T-helper 1 cell treated with Interleukin-12 subunit alpha and Interleukin-12 subunit beta and Interleukin-4 antibody, amounts not matched to agents 30 μg/mL and 1 μg/mL, for 36 hours (primary cell): ENCODE data around the gene KMT2D.
A peak's percentile ranks its signal among the peaks of the same experiment; 100 is the strongest.

Experiments
- H3K27ac Mint-ChIP-seq: one replicate; pipeline ENCODE4 v1.8.0; 2021; ENCODE audit warnings: mild to moderate bottlenecking, mixed read lengths
- H3K27me3 Mint-ChIP-seq: one replicate; pipeline ENCODE4 v1.8.0; 2021; ENCODE audit warnings: low read depth, mixed read lengths
- H3K36me3 Mint-ChIP-seq: one replicate; pipeline ENCODE4 v1.8.0; 2021; ENCODE audit warnings: low read depth, mixed read lengths
- H3K4me1 Mint-ChIP-seq: one replicate; pipeline ENCODE4 v1.8.0; 2021; ENCODE audit warnings: low read depth, mixed read lengths
- H3K4me3 Mint-ChIP-seq: one replicate; pipeline ENCODE4 v1.8.0; 2021; ENCODE audit warnings: mild to moderate bottlenecking, moderate library complexity, mixed read lengths
- H3K9me3 Mint-ChIP-seq: one replicate; pipeline ENCODE4 v1.8.0; 2021; ENCODE audit warnings: mixed read lengths

KMT2D gene, protein sequence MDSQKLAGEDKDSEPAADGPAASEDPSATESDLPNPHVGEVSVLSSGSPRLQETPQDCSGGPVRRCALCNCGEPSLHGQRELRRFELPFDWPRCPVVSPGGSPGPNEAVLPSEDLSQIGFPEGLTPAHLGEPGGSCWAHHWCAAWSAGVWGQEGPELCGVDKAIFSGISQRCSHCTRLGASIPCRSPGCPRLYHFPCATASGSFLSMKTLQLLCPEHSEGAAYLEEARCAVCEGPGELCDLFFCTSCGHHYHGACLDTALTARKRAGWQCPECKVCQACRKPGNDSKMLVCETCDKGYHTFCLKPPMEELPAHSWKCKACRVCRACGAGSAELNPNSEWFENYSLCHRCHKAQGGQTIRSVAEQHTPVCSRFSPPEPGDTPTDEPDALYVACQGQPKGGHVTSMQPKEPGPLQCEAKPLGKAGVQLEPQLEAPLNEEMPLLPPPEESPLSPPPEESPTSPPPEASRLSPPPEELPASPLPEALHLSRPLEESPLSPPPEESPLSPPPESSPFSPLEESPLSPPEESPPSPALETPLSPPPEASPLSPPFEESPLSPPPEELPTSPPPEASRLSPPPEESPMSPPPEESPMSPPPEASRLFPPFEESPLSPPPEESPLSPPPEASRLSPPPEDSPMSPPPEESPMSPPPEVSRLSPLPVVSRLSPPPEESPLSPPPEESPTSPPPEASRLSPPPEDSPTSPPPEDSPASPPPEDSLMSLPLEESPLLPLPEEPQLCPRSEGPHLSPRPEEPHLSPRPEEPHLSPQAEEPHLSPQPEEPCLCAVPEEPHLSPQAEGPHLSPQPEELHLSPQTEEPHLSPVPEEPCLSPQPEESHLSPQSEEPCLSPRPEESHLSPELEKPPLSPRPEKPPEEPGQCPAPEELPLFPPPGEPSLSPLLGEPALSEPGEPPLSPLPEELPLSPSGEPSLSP (N-terminal part only)

DNA sequence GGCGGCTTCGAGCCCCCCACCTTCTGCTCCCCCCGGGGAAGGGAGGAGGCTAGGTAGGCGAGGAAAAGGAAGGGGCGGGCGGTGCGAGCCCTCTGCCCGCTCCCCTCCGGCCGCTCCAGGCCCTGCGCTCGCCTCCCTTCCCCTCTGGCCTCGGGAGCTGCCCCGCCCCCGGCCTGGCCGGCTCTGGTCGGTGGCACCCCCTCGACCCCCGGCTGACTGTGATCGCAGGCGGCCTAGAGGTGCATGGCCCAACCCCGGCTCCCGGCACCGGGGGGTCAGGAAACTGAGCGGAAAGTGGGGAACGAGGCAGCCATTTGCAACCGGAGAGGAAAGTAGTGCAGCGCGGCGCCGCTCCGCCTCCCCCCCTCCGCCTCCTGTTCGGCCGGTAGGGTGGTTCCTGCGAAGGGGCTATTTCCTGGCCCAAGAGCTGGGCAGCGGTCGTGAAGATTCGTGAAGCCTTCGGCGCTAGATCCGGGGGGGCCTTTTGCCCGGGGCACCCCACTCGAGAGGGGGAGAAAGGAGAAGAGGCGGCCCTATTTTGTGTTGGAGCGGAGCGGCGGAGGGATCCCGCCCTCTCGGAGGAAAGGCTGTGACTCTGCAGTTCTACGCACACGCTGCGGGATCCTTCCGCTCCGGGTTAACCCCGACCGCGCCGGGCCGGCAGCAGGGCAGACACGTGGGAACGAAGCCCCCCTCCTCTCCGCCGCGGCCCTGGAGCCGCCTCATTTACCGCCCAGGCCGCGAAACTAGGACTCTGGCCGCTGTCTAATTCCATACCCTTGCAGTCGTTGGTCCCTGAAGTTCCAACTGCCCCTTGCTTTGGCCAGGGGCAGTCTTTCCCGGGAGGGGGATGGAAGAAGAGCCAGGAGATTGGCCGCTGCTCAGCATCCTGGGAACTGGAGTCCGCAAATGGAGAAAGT, at the start of gene KMT2D:
Gene KMT2D (minus strand): TSS at position 558 of the 920 bp plus-strand sequence. CDS start 5,470 bp downstream, outside the sequence.
- H3K27ac Mint-ChIP-seq: peak within 1 kb of the TSS; percentile 96
- no peaks in the 10 kb centered on the region for H3K27me3 Mint-ChIP-seq
- H3K4me3 Mint-ChIP-seq: peak within 1 kb of the TSS; percentile 89
- peaks cover 44% of the 10 kb centered on the region for H3K4me1 Mint-ChIP-seq
- H3K36me3 Mint-ChIP-seq: peaks cover 20% of the 10 kb centered on the region
- H3K9me3 Mint-ChIP-seq: no peaks in the 10 kb centered on the region

GRCh38 chr12:49109641-49110463, 49.3 kb upstream of the KMT2D start:
- H3K4me3 Mint-ChIP-seq: peak overlapping the region; percentile 97
- H3K27ac Mint-ChIP-seq: peak overlapping the region; percentile 94
- no peaks in the 10 kb centered on the region for H3K9me3 Mint-ChIP-seq
- H3K4me1 Mint-ChIP-seq: peaks cover 30% of the 10 kb centered on the region
- H3K27me3 Mint-ChIP-seq: no peaks in the 10 kb centered on the region
- no peaks in the 10 kb centered on the region for H3K36me3 Mint-ChIP-seq

GRCh38 chr12:49108958-49109404, 48.4 kb upstream of the KMT2D start:
- Mint-ChIP-seq H3K27me3 (no peaks in the 10 kb centered on the region), H3K4me1 (peaks cover 34% of the 10 kb centered on the region), H3K27ac (peak overlapping the region; percentile 88), H3K4me3 (peak overlapping the region; percentile 97), H3K36me3 (peaks cover 7% of the 10 kb centered on the region), H3K9me3 (no peaks in the 10 kb centered on the region)

GRCh38 chr12:49105504-49106084, 45.0 kb upstream of the KMT2D start:
- Mint-ChIP-seq H3K4me1 (peaks cover 27% of the 10 kb centered on the region), H3K36me3 (peaks cover 17% of the 10 kb centered on the region), H3K27me3 (no peaks in the 10 kb centered on the region), H3K9me3 (no peaks in the 10 kb centered on the region), H3K27ac (no peak overlapping the region), H3K4me3 (no peak overlapping the region)

- peaks cover 24% of the 10 kb centered on the region for H3K4me1 Mint-ChIP-seq
Measured at GRCh38 chr12:49104822-49105221, 44.2 kb upstream of the KMT2D start.

DNA sequence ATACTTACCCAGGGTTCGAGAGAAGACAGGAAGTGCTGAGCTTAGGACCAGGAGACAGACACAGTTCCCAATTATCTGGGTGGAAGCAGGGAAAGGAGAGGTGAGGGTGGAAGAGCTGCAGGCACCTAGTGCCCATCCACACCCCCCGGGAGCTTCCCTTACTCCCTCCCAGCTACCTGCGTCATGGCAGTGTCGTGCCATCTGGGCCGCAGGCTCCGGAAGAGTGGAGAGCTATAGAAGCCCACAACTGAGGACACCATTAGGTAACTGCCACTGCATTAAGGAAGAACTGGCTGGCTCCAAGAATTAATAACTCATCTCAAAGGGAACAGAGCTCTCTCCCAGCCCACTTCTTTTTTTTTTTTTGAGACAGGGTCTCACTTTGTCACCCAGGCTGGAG, 39.8 kb upstream of the KMT2D start:
- no peaks in the 10 kb centered on the region for H3K9me3 Mint-ChIP-seq
- no peak overlapping the region for H3K4me3 Mint-ChIP-seq
- peaks cover 6% of the 10 kb centered on the region for H3K4me1 Mint-ChIP-seq
- H3K27me3 Mint-ChIP-seq: peaks cover 4% of the 10 kb centered on the region
- peaks cover 42% of the 10 kb centered on the region for H3K36me3 Mint-ChIP-seq
- no peak overlapping the region for H3K27ac Mint-ChIP-seq

More at GRCh38 chr12:49104822-49105221, 44.2 kb upstream of the KMT2D start:
- no peak overlapping the region for H3K27ac Mint-ChIP-seq
- peaks cover 20% of the 10 kb centered on the region for H3K36me3 Mint-ChIP-seq
- H3K4me3 Mint-ChIP-seq: no peak overlapping the region
- no peaks in the 10 kb centered on the region for H3K27me3 Mint-ChIP-seq
- H3K9me3 Mint-ChIP-seq: no peaks in the 10 kb centered on the region

DNA sequence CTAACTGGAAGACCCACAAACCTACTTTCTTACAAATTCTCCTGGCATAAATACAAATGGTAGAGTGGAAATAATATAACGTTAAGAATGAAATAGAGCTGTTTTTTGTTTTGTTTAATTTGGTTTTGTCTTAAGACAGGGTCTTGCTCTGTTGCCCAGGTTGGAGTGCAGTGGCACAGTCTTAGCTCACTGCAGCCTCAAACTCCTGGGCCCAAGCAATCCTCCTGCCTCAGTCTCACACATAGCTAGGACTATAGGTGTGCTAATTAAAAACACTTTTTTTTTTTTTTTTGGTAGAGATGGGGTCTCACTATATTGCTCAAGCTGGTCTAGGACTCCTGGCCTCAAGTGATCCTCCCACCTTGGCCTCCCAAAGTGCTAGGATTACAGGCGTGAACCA, 38.1 kb upstream of the KMT2D start:
- H3K27me3 Mint-ChIP-seq: peaks cover 15% of the 10 kb centered on the region
- no peaks in the 10 kb centered on the region for H3K9me3 Mint-ChIP-seq
- no peak overlapping the region for H3K27ac Mint-ChIP-seq
- H3K4me1 Mint-ChIP-seq: peaks cover 5% of the 10 kb centered on the region
- H3K36me3 Mint-ChIP-seq: peaks cover 35% of the 10 kb centered on the region
- no peak overlapping the region for H3K4me3 Mint-ChIP-seq

- Mint-ChIP-seq H3K36me3 (peaks cover 35% of the 10 kb centered on the region), H3K9me3 (no peaks in the 10 kb centered on the region), H3K27ac (no peak overlapping the region), H3K4me1 (peaks cover 9% of the 10 kb centered on the region), H3K27me3 (peaks cover 22% of the 10 kb centered on the region), H3K4me3 (no peak overlapping the region)
Measured at GRCh38 chr12:49098035-49098451, 37.4 kb upstream of the KMT2D start.

DNA sequence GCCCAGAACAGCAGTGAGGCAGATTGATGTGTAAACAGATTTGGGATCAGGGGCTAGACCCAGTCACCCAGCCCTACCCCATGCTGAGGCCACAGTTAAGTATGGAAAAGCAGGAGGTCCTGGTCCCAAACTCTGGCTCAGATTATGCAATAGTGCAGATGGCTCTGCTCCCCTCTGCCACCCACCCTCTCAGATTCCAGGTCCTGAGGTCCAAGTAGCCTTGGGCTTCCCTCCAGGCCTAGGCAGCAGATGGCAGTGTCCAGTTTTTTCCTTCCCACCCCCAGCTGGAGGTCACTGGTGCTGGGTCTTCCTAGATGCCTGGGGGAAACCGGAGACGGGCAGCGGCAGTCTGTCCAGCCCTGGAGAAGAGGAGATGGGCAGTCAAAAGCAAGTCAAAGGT, 36.8 kb upstream of the KMT2D start:
- Mint-ChIP-seq H3K9me3 (no peaks in the 10 kb centered on the region), H3K4me1 (peaks cover 12% of the 10 kb centered on the region), H3K36me3 (peaks cover 35% of the 10 kb centered on the region), H3K27ac (no peak overlapping the region), H3K27me3 (peaks cover 28% of the 10 kb centered on the region), H3K4me3 (no peak overlapping the region)

DNA sequence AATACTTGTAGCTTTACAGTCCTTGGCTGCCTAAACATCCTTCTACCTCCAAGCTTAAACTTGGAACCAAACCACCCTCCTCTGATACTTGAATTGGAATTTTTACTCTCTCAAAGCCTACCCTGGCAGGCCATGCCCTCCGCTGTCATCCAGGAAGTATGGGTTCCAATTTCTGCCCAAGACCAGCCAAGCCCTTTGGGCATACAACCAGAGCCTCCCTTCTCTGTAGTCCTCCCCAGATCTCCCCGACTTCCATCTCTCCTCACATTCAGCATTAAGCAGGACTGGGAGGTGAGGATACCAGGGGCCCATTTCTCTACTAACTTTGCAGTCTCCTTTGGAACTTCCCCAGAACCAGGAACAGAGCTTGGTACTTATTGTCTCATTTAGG, 34.4 kb upstream of the KMT2D start:
- H3K4me1 Mint-ChIP-seq: peaks cover 28% of the 10 kb centered on the region
- H3K36me3 Mint-ChIP-seq: peaks cover 26% of the 10 kb centered on the region
- H3K27ac Mint-ChIP-seq: no peak overlapping the region
- H3K9me3 Mint-ChIP-seq: no peaks in the 10 kb centered on the region
- H3K4me3 Mint-ChIP-seq: peak overlapping the region; percentile 32
- H3K27me3 Mint-ChIP-seq: peaks cover 51% of the 10 kb centered on the region

DNA sequence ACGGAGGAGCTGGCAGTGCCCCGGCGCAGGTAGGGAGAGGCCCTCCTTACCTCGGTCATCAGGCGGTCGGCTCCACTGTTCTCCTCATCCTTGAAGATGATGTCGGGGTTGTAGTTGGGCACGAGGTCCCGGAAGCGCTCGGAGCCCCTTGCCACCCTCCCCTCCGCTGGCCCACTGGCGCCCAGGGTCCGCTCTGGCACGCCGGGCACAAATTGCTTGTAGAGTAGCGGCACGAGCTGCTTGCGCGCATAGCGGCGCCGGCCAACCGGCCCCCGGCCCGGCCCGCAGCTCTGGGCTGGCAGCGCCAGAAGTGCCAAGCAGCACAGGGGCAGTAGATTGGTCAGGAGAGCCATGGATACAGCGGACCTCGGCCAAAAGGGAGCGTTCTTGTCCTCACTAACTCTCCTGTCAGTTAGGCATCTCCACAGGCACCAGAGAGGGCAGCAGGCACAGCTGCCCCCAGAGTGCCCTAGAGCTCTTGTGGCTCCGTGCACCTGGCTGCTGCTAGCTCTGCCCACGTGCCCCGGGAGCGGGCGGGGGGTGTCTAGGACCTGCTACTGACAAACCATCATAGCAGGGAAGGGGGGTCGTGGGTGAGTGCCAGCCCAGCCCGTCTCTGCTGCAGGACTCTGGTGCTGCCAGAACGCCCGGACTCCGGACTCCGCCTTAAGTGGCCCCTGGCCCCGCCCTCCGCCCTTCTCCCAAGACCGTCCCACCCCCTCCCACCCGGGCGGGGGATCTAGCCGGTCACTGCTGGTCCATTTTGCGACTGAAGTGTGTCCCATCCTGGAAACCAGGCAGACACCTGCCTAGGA, 33.8 kb upstream of the KMT2D start, which contains the start of gene DHH:
Gene DHH (minus strand): TSS at position 642 of the 815 bp plus-strand sequence. CDS start 289 bp downstream, at position 353.
- Mint-ChIP-seq H3K27ac (no peak within 1 kb of the TSS), H3K9me3 (no peaks in the 10 kb centered on the region), H3K4me1 (peaks cover 31% of the 10 kb centered on the region), H3K4me3 (peak within 1 kb of the TSS; percentile 32), H3K36me3 (peaks cover 22% of the 10 kb centered on the region), H3K27me3 (peaks cover 55% of the 10 kb centered on the region)

DNA sequence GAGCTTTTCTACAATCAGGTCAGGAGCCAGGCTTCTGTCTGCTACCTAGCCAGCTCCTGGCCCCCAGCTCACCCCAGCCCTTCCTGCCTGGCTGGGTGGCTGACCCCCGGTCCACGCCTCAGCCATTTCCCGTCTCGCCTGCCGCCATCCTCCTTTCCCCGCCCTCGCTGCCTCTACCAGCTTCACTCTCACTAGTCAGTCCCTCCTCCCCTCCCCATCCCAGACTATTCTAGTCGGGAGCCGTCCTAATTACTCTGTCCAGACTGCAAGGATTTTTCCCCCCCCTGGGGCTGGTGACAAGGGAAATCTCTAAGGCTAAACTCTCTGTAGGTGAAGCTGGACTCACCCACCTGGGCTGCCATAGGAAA, 33.2 kb upstream of the KMT2D start:
- peak overlapping the region; percentile 14 for H3K4me3 Mint-ChIP-seq
- H3K4me1 Mint-ChIP-seq: peaks cover 32% of the 10 kb centered on the region
- no peak overlapping the region for H3K27ac Mint-ChIP-seq
- peaks cover 58% of the 10 kb centered on the region for H3K27me3 Mint-ChIP-seq
- no peaks in the 10 kb centered on the region for H3K9me3 Mint-ChIP-seq
- peaks cover 22% of the 10 kb centered on the region for H3K36me3 Mint-ChIP-seq
